ENCODE data around the gene TIMM50.
"Not testable (repeated sequence)": the region's sequence is repeated elsewhere in the genome, so short reads cannot be mapped to it uniquely, and the experiment has no call there.

TIMM50 gene

GRCh38 chr19:39469567-39469966 lies 11.1 kb upstream of the TIMM50 start:
- no peak for DNase-seq (ENCODE audit: low read depth)

GRCh38 chr19:39470724-39471339 lies 9.8 kb upstream of the TIMM50 start:
- no peak for DNase-seq (ENCODE audit: low read depth)

GRCh38 chr19:39471756-39472536 lies 8.7 kb upstream of the TIMM50 start:
- DNase-seq (ENCODE audit: low read depth): no peak

GRCh38 chr19:39472746-39473442 lies 7.7 kb upstream of the TIMM50 start:
- no peak for DNase-seq (ENCODE audit: low read depth)

- DNase-seq (ENCODE audit: low read depth): no peak
Observed at GRCh38 chr19:39473443-39473960, 7.1 kb upstream of the TIMM50 start.

- no peak for DNase-seq (ENCODE audit: low read depth)
Observed at GRCh38 chr19:39474139-39474620, 6.5 kb upstream of the TIMM50 start.

GRCh38 chr19:39475748-39476147 lies 4.9 kb upstream of the TIMM50 start:
- no peak for DNase-seq (ENCODE audit: low read depth)

- DNase-seq (ENCODE audit: low read depth): not testable (repeated sequence)
Observed at GRCh38 chr19:39479319-39479801, 1.3 kb upstream of the TIMM50 start.

- no peak for DNase-seq (ENCODE audit: low read depth)
Observed at GRCh38 chr19:39479916-39480315, 722 bp upstream of the TIMM50 start.

- no peak for DNase-seq (ENCODE audit: low read depth)
Observed at GRCh38 chr19:39481229-39481545, 549 bp downstream of the TIMM50 start.

- DNase-seq (ENCODE audit: low read depth): no peak
Observed at GRCh38 chr19:39481676-39482075, 1.0 kb downstream of the TIMM50 start.

- DNase-seq (ENCODE audit: low read depth): no peak
Observed at GRCh38 chr19:39483141-39483540, 2.5 kb downstream of the TIMM50 start.

- DNase-seq (ENCODE audit: low read depth): no peak
Observed at GRCh38 chr19:39489756-39490155, 9.1 kb downstream of the TIMM50 start.

GRCh38 chr19:39492225-39492624 lies 11.6 kb downstream of the TIMM50 start:
- DNase-seq (ENCODE audit: low read depth): no peak

- DNase-seq (ENCODE audit: low read depth): no peak
Observed at GRCh38 chr19:39492788-39493187, 12.2 kb downstream of the TIMM50 start.

- no peak for DNase-seq (ENCODE audit: low read depth)
Observed at GRCh38 chr19:39494661-39495060, 14.0 kb downstream of the TIMM50 start.

GRCh38 chr19:39496063-39496462 lies 15.4 kb downstream of the TIMM50 start:
- DNase-seq (ENCODE audit: low read depth): no peak

- no peak for DNase-seq (ENCODE audit: low read depth)
Observed at GRCh38 chr19:39497701-39497995, 17.0 kb downstream of the TIMM50 start.

- DNase-seq (ENCODE audit: low read depth): no peak
Observed at GRCh38 chr19:39497996-39498797, 17.6 kb downstream of the TIMM50 start.

GRCh38 chr19:39498798-39499642 lies 18.4 kb downstream of the TIMM50 start, which contains the start of gene DLL3:
Gene DLL3 (plus strand): TSS chr19:39498947. CDS start chr19:39498975, 28 bp downstream.
- DNase-seq (ENCODE audit: low read depth): no peak

- no peak for DNase-seq (ENCODE audit: low read depth)
Observed at GRCh38 chr19:39499932-39500331, 19.3 kb downstream of the TIMM50 start.

All from fibroblast of gingiva (primary cell).